Activated CD8-positive, alpha-beta memory T cell treated with anti-CD3 and anti-CD28 coated beads for 1 hour (primary cell): Measurements from ENCODE around the gene AFG3L2.

Experiments used
- DNase-seq, 2 donors: peaks; one replicate each; pipeline ENCODE4 v3.0.0-alpha.2; 2020; ENCODE audit warnings: low read depth in 1 of 2; ENCODE audit errors: extremely low read depth in 1 of 2

Gene AFG3L2

GRCh38 chr18:12362473-12363174 is 14.4 kb downstream of the AFG3L2 start:
- no peak for DNase-seq

- no peak for DNase-seq
These were observed 15.2 kb downstream of the AFG3L2 start for GRCh38 chr18:12361770-12362378.

GRCh38 chr18:12359515-12359927 is 17.5 kb downstream of the AFG3L2 start:
- no peak for DNase-seq

- DNase-seq = no peak
These were observed 24.8 kb downstream of the AFG3L2 start for GRCh38 chr18:12352188-12352587.

DNA sequence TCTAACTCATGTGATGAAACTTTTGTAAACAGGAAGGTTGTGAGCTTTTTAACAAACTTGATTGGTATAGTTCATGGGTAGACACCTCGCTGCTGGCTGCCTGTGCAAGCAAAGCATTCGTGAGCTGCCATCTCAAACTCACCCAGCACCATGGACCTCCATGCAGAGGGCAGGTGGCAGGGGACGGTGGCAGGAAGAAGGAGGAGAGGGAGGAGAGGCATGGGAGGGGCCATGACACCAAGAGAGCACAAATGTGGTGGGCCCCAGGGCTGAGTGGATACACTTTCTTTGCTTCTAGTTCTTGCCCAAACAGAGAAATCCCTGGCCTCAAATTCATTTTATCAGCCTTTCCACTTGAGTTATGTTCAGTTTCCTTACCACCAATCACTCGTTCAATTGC is 29.1 kb downstream of the AFG3L2 start:
- DNase-seq = no peak

- no peak for DNase-seq
These were observed 30.8 kb downstream of the AFG3L2 start for GRCh38 chr18:12346240-12346565.

DNA sequence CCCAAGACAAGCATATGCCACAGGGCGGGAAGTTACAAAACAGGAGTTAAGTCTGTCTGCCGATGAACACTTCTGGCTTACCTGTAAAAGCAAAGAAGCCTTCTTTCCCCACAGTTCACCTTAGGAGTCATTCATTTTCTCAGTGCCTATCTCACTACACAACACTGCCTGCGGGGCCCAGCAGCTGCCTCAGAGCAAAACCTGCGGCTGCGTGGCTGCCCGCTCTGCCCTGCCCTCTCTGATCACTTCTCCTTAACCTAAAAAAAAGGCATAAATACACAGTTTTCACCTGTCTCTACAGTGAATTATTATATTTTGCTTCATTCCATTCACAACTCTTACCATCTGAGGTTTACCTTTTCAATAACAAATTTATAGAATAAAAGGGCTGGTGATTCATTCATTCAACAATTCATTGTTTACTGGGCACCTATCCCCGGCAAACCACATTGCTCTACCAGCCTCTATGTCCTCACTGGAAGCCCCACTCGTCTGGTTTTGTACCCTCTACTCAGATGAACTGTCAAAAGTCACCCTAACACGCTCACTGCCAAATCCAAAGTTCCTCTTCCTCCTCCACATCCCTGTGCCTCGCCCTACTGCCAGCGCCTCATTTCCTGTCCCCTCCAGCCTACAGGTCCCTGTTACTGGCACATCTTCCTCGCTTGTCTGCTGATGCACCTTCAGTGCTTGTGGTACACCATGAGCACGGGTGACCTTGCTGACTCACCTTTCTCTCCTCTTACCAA is 31.4 kb downstream of the AFG3L2 start:
- no peak for DNase-seq

GRCh38 chr18:12342661-12343060 is 34.4 kb downstream of the AFG3L2 start:
- DNase-seq = no peak

GRCh38 chr18:12340945-12341660 is 35.9 kb downstream of the AFG3L2 start:
- no peak for DNase-seq

- no peak for DNase-seq
These were observed 38.6 kb downstream of the AFG3L2 start for GRCh38 chr18:12338382-12338781.

GRCh38 chr18:12336887-12337286 is 40.1 kb downstream of the AFG3L2 start:
- no peak for DNase-seq

- no peak for DNase-seq
These were observed 40.8 kb downstream of the AFG3L2 start for GRCh38 chr18:12336171-12336613.

DNA sequence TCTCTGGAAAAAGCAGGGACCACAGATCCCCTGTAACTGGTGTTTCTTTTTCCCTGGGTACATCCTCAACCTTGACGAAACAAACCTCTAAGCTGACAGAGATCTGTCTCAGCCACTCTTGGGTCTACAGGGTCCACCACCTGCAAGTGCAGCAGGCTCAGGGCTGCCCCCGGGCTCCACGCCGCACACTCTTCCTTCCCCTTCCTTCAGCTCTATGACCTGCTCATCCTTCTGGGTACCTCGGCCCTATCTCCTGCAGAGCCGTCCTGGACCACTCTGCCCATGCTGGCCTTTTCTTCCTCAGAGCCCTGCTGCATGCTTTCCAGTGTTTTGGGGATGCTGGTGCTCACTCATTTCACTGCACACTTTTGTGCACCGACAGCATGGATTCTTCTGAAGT is 41.5 kb downstream of the AFG3L2 start:
- DNase-seq = no peak

- DNase-seq = no peak
These were observed 42.2 kb downstream of the AFG3L2 start for GRCh38 chr18:12334863-12335262.

- no peak for DNase-seq
These were observed 42.6 kb downstream of the AFG3L2 start for GRCh38 chr18:12334366-12334808.

GRCh38 chr18:12333506-12334290 is 43.3 kb downstream of the AFG3L2 start:
- no peak for DNase-seq

DNA sequence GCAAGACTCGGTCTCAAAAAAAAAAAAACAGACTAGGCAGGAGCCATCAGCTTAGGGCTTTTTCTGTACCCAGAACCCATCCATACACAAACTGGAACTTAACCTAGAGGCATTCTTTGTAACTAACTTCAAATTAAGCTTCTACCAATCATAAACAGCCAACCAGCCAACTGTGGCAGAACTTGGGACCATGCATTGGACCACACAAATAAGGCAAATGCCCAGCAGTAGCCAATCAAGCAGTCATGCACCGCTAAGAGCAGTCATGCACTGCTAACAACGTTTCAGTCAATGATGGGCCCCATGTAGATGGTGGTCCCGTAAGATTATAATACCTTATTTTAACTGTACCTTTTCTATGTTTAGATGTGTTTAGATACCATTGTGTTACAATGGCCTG is 46.3 kb downstream of the AFG3L2 start:
- no peak for DNase-seq

DNA sequence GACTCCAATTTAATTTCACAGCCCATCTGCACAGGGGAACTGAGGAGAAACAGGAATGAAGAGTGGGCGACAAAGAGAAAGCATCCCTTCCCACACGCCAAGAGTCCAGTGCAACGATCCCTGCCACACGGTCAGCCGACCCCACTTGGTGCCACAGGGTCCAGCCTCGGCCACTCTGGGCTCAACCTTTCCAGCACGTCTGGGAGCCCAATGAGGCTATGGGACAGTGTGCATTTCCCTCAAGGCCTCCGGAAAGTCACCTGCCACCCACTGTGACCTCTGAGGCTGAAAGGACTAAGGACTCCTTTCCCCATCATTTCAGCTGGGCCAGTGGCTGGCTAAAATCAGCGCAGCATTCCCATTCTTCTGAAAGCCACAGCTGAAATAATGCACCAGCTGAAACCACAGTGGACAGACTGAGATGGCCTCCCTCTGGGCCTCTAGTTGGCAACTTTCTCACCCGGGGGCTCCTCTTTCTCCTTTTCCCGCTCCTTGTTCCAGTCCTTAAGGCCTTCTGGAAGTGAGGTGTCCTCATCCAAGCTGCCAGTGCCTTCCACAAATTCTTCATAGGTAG is 47.8 kb downstream of the AFG3L2 start:
- no peak for DNase-seq

DNA sequence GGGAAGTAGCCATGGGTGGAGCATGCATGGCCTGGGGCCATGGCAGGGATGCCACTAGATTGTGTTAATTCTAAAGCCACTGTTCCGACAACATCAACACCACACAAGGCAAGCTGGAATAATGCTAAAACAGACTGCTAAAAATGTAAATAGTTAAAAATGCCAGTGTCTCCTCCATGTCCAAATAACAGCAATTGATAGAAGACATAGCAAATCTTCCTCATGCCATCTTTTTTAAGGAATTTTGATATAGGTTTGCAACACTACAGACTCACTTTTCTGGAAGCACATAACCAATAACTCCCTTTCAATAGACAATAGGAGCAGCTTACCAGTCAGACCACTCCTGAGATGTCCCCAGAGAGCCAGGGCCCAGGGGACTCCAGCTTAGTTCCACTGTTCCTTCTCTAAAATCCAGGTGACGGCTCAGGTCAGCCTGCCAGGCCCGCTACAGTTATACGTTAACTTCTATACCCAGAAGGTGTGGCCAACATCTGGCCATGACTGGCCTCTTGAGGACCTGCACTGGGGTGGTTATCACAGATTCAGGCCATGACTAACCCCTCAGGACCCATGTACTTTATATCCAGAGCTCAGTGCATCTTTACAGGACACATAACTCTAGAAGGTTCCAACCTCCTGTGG is 48.7 kb downstream of the AFG3L2 start:
- DNase-seq = no peak
